ENCODE data around the gene KRTAP25-1. TPM values are rescaled to one million over a fixed set of nuclear protein-coding genes. Genes with fewer than 3 reads are reported as not detected.

The KRTAP25-1 gene
- total and polyA plus RNA-seq, 10 of the 15 experiments (the other 5 are each of a cell fraction or from before 2014, with no cell fraction given): not detected

DNA sequence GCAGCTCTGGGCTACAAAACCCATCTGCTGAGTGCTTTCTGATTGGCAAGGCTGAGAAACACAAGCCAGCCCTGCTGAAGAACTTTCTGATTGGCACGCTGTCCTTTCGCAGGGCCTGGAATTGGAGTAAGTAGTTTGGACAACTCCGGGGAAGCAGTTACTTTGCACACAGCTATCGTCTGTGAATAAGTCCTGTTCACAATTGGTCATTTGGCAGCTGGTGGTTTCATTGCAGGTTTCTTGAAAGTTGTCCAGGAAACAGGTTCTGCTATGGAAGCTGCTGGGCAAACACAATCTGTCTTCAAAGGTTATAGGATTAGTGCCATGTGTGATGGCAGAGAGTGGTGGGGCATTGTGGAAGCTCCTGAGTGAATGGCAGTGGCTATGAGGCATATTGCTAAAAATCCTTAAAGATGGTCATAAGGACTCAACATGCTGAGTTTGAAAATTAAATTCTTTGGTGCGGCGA is 48.0 kb upstream of the KRTAP25-1 start, which contains the start of gene KRTAP27-1:
Gene KRTAP27-1, minus strand, starts transcription at position 419 of the 469 bp plus-strand sequence. Its CDS starts 26 bp downstream, at position 393.
- Histone ChIP-seq H3K27me3 (replicated peaks in 1 of 2; ENCODE audit: control insufficient read depth in 2 of 2, insufficient read depth in 2 of 2, low read length in 1 of 2) (no peaks in the 10 kb centered on the region), H3K4me1 (ENCODE audit: control insufficient read depth, insufficient read depth, low read length) (no peaks in the 10 kb centered on the region), H3K4me2 (ENCODE audit: control insufficient read depth, insufficient read depth) (no peak within 1 kb of the TSS), H3K4me3 (no peak within 1 kb of the TSS), H3K79me2 (ENCODE audit: control insufficient read depth, insufficient read depth, low read length) (no peaks in the 10 kb centered on the region), H2AFZ (ENCODE audit: control insufficient read depth, low read depth, low read length) (no peak within 1 kb of the TSS), H3K27ac (ENCODE audit: control insufficient read depth, insufficient read depth) (no peak within 1 kb of the TSS), H3K9ac (ENCODE audit: control insufficient read depth, insufficient read depth, low read length) (no peak within 1 kb of the TSS), H3K36me3 (ENCODE audit: control insufficient read depth in 2 of 2, insufficient read depth in 2 of 2, low read length in 1 of 2) (no peaks in the 10 kb centered on the region), H4K20me1 (ENCODE audit: control insufficient read depth, insufficient read depth) (no peaks in the 10 kb centered on the region), H3K9me3 (replicated peaks; ENCODE audit: control insufficient read depth, insufficient read depth, low read length) (no peaks in the 10 kb centered on the region)
- BruUV-seq (replicated peaks): no TSS peak
- ChIA-PET RAD21 (ENCODE audit: unreplicated experiment) (no interaction called here), CTCF (no interaction called here), POLR2A (no interaction called here), SMC1A (ENCODE audit: uncharacterized antibody, unreplicated experiment) (no interaction called here)
- DNase-seq (ENCODE audit: low read depth, low spot score) (no peak), ATAC-seq (no peak), FAIRE-seq (no peak)
- in situ Hi-C loops (cut with MboI) (loop anchor here (5.0 kb wide), 1 partner anchor 745 kb away; no protein-coding TSS in a partner anchor), intact Hi-C loops (cut with micrococcal nuclease; ENCODE audit: unreplicated experiment) (no loop called here)
- no peak for TF ChIP-seq HDGF (IDR thresholded peaks at IDR 0.05)
- TF ChIP-seq BCL3 (IDR thresholded peaks at IDR 0.05; ENCODE audit: borderline replicate concordance, insufficient read depth, low read depth, low read length, poor library complexity, severe bottlenecking): no peak
- TF ChIP-seq, protein P1, sequence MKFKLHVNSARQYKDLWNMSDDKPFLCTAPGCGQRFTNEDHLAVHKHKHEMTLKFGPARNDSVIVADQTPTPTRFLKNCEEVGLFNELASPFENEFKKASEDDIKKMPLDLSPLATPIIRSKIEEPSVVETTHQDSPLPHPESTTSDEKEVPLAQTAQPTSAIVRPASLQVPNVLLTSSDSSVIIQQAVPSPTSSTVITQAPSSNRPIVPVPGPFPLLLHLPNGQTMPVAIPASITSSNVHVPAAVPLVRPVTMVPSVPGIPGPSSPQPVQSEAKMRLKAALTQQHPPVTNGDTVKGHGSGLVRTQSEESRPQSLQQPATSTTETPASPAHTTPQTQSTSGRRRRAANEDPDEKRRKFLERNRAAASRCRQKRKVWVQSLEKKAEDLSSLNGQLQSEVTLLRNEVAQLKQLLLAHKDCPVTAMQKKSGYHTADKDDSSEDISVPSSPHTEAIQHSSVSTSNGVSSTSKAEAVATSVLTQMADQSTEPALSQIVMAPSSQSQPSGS (IDR thresholded peaks at IDR 0.05; ENCODE audit: low read length): no peak
- TF ChIP-seq POU2F2 (IDR thresholded peaks at IDR 0.05; ENCODE audit: borderline replicate concordance, low read depth, low read length): no peak
- TF ChIP-seq PAX5 (IDR thresholded peaks at IDR 0.05; ENCODE audit: borderline replicate concordance, low read depth, low read length): no peak
- TF ChIP-seq, protein P2, sequence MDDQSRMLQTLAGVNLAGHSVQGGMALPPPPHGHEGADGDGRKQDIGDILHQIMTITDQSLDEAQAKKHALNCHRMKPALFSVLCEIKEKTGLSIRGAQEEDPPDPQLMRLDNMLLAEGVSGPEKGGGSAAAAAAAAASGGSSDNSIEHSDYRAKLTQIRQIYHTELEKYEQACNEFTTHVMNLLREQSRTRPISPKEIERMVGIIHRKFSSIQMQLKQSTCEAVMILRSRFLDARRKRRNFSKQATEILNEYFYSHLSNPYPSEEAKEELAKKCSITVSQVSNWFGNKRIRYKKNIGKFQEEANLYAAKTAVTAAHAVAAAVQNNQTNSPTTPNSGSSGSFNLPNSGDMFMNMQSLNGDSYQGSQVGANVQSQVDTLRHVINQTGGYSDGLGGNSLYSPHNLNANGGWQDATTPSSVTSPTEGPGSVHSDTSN (IDR thresholded peaks at IDR 0.05; ENCODE audit: insufficient replicate concordance, low read depth, low read length): no peak
- TF ChIP-seq CREB1 (IDR thresholded peaks at IDR 0.05; ENCODE audit: low read depth): no peak
- TF ChIP-seq, protein P3, sequence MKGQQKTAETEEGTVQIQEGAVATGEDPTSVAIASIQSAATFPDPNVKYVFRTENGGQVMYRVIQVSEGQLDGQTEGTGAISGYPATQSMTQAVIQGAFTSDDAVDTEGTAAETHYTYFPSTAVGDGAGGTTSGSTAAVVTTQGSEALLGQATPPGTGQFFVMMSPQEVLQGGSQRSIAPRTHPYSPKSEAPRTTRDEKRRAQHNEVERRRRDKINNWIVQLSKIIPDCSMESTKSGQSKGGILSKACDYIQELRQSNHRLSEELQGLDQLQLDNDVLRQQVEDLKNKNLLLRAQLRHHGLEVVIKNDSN (IDR thresholded peaks at IDR 0.05; ENCODE audit: borderline replicate concordance, extremely low read length, insufficient read depth, low read depth, low read length): no peak
- TF ChIP-seq NBN (IDR thresholded peaks at IDR 0.05): no peak
- TF ChIP-seq NR2C2 (IDR thresholded peaks at IDR 0.05; ENCODE audit: borderline replicate concordance, control insufficient read depth, insufficient read length, low read depth): no peak
- TF ChIP-seq ETV6 (conservative IDR thresholded peaks at IDR 0.05 in 1 of 2, IDR thresholded peaks at IDR 0.05 in 1 of 2; ENCODE audit: borderline replicate concordance in 1 of 2, low read depth in 1 of 2): no peak
- no peak for TF ChIP-seq ATF7 (IDR thresholded peaks at IDR 0.05; ENCODE audit: low read depth)
- no peak for TF ChIP-seq HSF1 (IDR thresholded peaks at IDR 0.05; ENCODE audit: low read depth, low read length)
- TF ChIP-seq ZNF622 (IDR thresholded peaks at IDR 0.05): no peak
- TF ChIP-seq SUPT20H (IDR thresholded peaks at IDR 0.05; ENCODE audit: borderline replicate concordance, control insufficient read depth, low read depth, low read length): no peak
- no peak for TF ChIP-seq MXI1 (IDR thresholded peaks at IDR 0.05; ENCODE audit: low read depth, low read length)
- WGBS (ENCODE audit: insufficient coverage, insufficient replicate concordance, low lambda C conversion rate, missing lambda C conversion rate): 42% methylated on average over 6 of the region's 6 CpGs
